Measurements from ENCODE around the gene TRAPPC4.
"Not testable (repeated sequence)": the region's sequence is repeated elsewhere in the genome, so short reads cannot be mapped to it uniquely, and the experiment has no call there.

TRAPPC4 gene

GRCh38 chr11:118980191-118980881, 38.2 kb upstream of the TRAPPC4 start:
- H3K9me3 ChIP-seq: no peaks in the 10 kb centered on the region
- TF ChIP-seq CTCF (IDR thresholded peaks at IDR 0.05; ENCODE audit: low read depth, low read length): no peak
- H3K4me1 ChIP-seq: no peaks in the 10 kb centered on the region
- no peak for DNase-seq
- H3K27me3 ChIP-seq: no peaks in the 10 kb centered on the region
- no peaks in the 10 kb centered on the region for H3K36me3 ChIP-seq
- H3K4me3 ChIP-seq (ENCODE audit: low read depth, low read length): no peak overlapping the region

GRCh38 chr11:118984337-118984736, 34.2 kb upstream of the TRAPPC4 start:
- H3K27me3 ChIP-seq; H3K4me3 ChIP-seq (ENCODE audit: low read depth, low read length); H3K9me3 ChIP-seq; H3K36me3 ChIP-seq; H3K4me1 ChIP-seq; DNase-seq: not testable (repeated sequence)

- Histone ChIP-seq H3K9me3 (no peaks in the 10 kb centered on the region), H3K27me3 (no peaks in the 10 kb centered on the region), H3K4me1 (no peaks in the 10 kb centered on the region), H3K36me3 (no peaks in the 10 kb centered on the region), H3K4me3 (ENCODE audit: low read depth, low read length) (no peak overlapping the region)
- DNase-seq: no peak
- TF ChIP-seq CTCF (IDR thresholded peaks at IDR 0.05; ENCODE audit: low read depth, low read length): no peak
These were observed 33.7 kb upstream of the TRAPPC4 start for GRCh38 chr11:118984825-118985224.

- Histone ChIP-seq H3K27me3 (no peaks in the 10 kb centered on the region), H3K4me1 (no peaks in the 10 kb centered on the region), H3K36me3 (no peaks in the 10 kb centered on the region), H3K9me3 (no peaks in the 10 kb centered on the region), H3K4me3 (ENCODE audit: low read depth, low read length) (no peak overlapping the region)
- TF ChIP-seq CTCF (IDR thresholded peaks at IDR 0.05; ENCODE audit: low read depth, low read length): no peak
- no peak for DNase-seq
These were observed 30.3 kb upstream of the TRAPPC4 start for GRCh38 chr11:118988280-118988679.

- H3K4me3 ChIP-seq (ENCODE audit: low read depth, low read length); H3K9me3 ChIP-seq; H3K27me3 ChIP-seq; H3K36me3 ChIP-seq; H3K4me1 ChIP-seq; DNase-seq: not testable (repeated sequence)
These were observed 27.0 kb upstream of the TRAPPC4 start for GRCh38 chr11:118991486-118992038.

GRCh38 chr11:118996926-118997626, 21.5 kb upstream of the TRAPPC4 start:
- peak; percentile 32 for TF ChIP-seq CTCF (IDR thresholded peaks at IDR 0.05; ENCODE audit: low read depth, low read length)
- no peaks in the 10 kb centered on the region for H3K9me3 ChIP-seq
- peak overlapping the region; percentile 92 for H3K4me3 ChIP-seq (ENCODE audit: low read depth, low read length)
- no peak for DNase-seq
- H3K27me3 ChIP-seq: no peaks in the 10 kb centered on the region
- H3K4me1 ChIP-seq: 0 out of 2 replicates have a peak, but pooled peaks cover 2% of the 10 kb centered on the region
- H3K36me3 ChIP-seq: peaks cover 8% of the 10 kb centered on the region

Measured in BE2C (cell line).